HG02642 (cell line): ENCODE data around the gene TDO2.
"Not testable (repeated sequence)": the region's sequence is repeated elsewhere in the genome, so short reads cannot be mapped to it uniquely, and the experiment has no call there.

Experiments used
- ATAC-seq: cut with Tn5 transposase; IDR thresholded peaks from one replicate; pipeline ENCODE4 v1.9.1; 2021; ENCODE audit warnings: mild to moderate bottlenecking; ENCODE audit not compliant: unreplicated experiment, poor library complexity

Gene TDO2

DNA sequence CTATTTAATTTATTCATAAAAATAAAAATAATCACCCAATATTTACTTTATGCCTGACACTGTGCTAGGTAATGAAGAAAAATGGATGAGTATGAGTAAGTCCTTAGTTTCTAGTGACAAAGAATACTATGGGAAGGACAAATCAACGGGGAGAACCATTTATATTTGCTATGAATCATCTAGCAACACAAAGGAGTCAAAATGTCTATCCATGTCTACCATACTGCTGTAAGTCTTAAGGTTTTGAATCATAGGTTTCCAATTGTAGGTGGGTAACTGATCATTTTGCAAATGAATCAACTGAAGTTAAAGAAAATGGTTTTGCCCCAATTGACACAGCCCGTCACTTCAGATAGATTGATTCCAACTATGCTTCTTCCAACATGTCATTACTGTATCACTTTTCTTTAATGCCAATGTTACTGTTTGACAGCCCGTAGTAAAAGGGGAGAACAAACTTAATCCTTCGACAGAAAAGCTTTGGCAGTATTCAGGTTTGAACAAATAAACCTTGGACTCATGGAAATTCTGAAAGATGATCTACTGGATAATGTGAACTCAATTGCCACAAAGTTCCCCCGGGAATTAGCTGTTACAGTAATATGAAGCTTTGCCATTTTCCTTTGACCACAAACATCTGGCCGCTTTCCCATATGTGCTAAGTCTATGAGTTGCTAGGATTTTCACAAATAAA is 3.2 kb downstream of the TDO2 start:
- no peak for ATAC-seq

DNA sequence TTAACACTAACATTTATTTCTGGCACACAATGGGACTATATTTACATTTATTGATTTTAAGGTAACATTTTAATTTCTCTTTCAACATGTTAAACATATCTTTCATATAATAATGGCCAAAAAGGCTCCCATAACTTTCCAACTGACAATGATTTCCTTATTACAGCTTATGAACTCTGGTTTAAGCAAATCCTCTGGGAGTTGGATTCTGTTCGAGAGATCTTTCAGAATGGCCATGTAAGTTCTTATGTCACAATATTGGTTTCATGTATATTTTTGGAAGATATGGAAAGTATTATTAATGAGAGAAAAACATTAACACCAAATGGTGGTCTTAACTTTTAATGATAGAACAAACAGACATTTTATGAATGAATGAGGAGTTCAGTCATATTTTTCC is 4.1 kb downstream of the TDO2 start:
- no peak for ATAC-seq

DNA sequence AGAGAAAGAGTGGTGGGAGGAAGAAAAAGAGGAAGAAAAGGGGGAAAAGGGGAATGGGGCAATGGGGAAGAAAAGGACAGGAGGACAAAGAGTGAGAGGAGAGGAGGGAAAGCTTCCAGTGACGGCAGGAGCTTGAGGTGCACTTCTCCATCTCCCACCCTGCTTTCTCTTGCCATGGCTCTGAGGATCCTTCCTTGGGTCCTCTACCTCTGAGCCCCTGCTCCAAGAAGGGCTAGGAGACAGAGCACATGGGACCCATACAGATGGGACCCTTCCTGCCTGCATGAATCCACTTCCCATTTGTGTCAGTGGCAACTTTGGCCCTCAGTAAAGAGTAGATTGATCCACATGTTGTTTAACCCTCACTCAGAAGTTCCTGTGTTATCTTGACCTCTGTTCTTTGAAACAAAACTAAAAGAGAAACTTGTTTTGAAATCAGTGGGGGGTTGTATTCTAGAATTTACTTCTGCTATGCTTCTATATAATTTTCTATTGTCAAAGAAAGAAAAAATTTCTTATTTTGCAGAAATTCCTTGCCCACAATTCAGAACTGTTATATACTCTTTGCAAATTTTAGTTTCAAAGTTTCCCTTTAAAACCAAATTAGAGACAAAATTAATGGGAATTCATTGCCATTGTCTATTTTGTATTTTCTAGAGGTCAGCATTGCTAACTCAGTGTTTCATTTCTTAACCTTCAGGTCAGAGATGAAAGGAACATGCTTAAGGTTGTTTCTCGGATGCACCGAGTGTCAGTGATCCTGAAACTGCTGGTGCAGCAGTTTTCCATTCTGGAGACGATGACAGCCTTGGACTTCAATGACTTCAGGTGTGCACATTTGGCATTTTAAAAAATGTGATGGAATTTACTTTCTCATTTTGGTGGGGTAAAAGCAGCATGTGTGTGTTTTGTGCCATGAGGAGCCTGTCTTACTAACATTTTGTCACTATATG is 5.0 kb downstream of the TDO2 start:
- ATAC-seq, result peak; percentile 67

DNA sequence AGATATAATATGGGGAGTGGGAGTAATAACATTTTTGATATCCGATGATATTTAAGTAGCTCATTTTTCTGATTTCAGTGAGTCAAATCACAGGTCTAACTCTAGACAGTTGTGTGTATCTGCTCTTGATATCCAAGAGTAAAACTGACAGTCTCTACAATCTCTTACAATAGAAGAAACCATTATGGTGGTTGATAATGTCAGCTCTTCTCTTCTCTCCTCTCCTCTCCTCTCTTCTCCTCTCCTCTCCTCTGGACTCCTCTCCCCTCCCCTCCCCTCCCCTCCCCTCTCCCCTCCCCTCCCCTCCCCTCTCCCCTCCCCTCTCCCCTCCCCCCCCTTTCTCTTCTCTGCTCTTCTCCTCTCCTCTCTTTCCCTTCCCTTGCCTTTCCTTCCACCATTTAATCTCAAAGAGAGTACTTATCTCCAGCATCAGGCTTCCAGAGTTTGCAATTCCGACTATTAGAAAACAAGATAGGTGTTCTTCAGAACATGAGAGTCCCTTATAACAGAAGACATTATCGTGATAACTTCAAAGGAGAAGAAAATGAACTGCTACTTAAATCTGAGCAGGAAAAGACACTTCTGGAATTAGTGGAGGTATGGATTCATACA is 6.2 kb downstream of the TDO2 start:
- no peak for ATAC-seq

DNA sequence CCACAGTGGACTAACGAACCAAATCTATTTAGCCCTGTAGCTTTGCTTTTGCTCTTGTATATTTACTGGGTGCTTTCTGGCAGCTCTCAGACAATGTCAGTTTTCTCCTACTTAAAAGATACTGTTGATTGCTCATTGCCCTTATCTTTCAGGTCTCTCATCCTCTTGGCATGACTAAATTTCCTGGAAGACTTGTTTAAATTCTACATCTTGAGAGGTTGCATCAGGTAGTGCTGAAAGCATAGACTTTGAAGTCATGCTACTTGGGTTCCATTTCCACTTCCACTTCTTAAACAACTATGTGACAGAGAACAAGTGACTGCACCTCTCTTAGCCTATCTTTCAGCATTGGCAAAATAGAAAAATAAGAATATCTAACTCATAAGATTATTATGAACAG is 8.4 kb downstream of the TDO2 start:
- ATAC-seq, result no peak

DNA sequence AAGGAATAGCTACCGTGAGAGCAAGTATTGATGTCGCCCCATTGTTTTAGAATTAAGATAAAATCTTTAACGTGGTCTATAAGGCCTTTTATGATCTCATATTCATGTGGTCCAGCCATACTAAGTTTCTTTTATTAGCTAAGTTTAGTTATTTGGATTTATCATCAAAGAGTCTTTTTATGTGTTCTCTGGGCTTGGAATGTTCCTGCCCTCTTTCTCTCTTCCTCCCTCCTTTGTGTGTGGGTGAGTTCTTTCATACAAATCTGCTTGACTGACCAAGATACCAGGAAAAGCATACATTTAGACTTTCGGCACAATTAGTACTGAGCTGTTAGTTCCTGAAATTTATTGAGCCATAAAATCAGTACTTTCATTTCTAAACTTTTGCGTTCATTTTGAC is 11.3 kb downstream of the TDO2 start:
- ATAC-seq, result no peak

DNA sequence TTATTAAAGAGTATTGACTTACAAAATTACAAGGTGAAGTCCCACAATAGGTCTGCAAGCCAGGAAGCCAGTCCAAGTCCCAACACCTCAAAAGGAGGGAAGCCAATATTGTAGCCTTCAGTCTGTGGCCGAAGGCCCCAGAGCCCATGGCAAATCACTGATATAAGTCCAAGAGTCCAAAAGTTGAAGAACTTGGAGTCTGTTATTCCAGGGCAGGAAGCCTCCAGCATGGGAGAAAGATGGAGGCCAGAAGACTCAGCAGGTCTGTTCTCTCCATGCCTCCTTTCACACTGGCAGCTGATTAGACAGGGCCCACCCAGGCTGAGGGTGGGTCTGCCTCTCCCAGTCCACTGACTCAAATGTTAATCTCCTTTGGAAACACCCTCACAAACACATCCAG is 18.1 kb downstream of the TDO2 start:
- ATAC-seq, result no peak

DNA sequence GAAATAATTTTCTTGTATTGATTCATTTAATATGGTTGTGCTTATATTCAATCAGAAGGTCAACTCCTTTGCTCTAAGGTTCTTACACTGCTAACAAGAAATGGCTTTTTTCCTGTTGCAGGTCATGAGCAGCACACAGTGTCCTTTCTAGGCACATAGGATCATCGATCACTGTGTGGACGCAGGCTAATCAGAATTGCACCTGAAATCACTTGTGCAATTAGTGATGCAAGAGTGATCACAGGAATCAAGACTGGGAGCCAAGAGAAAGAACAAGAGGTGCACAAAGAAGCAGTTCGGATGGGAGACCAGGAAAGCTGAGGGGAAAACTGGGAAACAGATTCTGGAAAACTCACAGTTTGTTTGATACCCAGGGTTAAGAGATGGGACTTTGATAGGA is 21.1 kb downstream of the TDO2 start:
- no peak for ATAC-seq

DNA sequence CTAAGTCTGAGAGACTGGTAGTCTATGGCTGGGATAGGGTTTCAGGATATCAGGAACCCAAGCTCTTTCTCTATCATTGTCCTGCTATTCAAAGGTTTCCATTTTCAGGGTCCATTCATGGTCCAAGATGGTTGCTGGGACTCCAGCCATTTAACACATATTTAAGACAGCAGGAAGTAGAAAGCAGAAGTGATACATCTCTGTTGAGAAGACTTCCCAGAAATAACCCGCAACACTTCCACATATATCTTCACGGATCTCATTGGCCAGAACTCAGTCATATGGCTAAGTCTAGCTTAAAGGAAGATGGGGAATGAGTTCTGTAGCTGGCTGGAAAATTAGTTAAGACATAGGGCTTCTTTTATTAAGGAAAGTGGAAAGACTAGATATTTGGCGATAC is 26.3 kb downstream of the TDO2 start:
- no peak for ATAC-seq

DNA sequence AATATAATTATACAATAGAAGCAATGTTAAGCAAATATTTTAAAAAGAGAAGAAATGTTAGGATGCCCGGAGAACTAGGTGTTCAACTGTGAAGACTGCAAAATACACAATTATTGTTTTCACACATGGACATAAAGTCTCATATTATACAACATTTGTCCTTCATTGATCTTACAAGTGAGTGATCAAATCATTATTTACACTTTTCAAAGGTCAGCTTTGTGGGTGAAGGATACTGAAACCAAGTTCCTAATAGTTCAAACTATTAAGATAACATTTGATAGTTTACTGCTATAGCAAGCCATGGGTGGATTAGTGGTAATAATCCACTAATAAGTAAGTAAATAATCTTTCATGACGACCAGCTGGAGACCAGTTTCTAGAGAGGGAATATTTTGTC is 26.8 kb downstream of the TDO2 start:
- no peak for ATAC-seq

DNA sequence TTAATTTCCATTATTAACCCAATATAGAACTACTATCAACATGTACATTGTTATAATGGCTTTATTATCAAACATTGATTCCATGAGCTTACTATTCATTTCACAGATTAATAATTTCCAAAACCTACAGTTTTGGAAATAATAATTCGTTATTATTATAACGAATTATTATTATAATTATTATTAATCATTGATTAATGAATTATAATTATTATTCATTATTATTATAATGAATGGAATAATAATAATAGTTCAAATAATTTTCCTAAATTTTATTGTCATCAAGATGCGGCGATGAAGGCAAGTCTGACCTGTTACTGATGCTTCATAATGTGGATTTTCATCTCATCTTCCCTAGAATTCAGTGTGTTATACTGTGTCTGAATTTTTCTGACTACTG is 28.1 kb downstream of the TDO2 start:
- no peak for ATAC-seq

DNA sequence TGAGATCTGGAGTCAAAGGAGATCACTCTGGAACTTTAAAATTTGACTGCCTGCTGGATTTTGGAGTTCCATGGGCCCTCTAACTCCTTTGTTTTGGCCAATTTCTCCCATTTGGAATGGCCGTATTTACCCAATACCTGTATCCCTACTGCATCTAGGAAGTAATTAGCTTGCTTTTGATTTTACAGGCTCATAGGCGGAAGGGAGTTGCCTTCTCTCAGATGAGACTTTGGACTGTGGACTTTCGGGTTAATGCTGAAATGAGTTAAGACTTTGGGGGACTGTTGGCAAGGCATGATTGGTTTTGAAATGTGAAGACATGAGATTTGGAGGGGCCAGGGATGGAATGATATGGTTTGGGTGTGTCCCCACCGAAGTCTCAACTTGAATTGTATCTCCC is 31.1 kb downstream of the TDO2 start:
- ATAC-seq, result not testable (repeated sequence)

DNA sequence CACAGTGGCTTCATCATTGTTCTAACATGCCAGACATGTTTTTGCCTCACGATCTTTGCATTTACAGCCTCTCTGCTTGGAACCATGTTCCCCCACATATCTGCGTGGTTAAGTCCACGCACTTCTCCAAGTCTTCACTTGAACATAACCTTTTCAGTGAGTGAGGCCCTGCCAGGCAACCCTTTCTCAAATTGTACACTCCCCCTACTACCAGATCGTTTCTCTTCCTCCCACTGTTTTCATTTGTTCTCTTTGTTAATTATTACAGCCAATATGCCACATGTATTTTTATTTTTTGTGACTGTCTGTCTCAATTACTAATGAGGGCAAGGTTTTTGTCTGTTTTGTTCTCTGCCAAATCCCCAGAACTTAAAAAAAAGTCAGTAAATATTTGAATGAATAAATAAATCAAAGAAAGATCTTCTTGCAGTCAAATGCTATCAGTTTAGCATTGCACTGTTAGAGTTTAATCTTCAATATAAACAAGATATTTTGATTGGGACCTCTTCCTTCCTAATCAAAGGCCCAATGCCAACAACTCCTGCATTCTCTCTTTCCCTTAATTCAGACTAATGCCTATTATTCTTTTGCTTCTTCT is 32.0 kb downstream of the TDO2 start:
- no peak for ATAC-seq

DNA sequence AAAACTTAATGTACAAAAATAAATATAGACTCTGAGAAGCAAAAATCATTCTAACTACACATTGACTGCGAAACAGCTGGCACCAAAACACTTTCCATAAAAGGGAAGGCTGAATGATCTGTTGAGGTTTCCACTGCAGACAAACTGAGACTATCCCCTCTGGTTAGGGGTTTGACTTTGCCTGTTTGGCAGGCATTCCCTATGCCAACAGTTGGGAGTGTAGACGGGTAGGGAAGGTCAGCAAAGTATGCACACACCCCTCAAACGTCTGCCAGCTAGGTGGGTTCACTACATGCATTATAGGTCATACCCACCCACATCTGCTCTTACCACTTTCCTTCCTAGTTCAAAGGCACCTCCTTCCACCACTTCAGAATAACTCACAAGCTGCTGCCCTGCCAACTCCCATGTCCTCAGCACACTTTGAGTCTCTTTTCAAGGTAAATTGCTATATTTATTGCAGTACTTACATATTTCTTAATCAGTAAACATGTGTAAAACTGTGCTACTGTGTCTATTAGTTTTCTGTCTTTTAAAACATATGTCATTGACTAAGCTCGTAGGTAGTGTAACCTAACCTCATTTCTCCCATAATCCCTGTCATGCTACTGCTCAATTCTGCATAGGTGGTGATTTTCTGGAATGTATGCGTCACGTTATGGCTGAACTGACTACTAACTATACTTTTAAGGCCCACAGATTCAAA is 37.7 kb downstream of the TDO2 start:
- ATAC-seq, result no peak

DNA sequence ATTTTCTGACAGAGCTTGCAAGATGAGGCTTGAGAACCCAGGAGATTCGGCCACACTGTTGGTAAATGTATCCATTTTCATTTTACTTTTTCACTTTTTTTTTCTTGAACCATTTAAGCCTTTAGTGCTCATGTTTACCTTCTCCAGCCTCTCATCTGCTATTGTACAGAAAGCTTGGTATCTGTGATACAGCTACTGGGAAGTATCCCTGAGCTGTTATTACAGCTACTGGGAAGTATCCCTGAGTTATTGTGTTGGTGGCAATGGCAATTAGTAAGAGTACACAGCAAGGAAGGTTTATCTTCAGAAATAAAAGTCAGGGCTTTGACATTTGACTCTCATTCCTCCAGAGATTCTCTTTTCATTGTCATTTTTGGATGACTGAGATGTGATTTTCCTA is 38.3 kb downstream of the TDO2 start:
- no peak for ATAC-seq

DNA sequence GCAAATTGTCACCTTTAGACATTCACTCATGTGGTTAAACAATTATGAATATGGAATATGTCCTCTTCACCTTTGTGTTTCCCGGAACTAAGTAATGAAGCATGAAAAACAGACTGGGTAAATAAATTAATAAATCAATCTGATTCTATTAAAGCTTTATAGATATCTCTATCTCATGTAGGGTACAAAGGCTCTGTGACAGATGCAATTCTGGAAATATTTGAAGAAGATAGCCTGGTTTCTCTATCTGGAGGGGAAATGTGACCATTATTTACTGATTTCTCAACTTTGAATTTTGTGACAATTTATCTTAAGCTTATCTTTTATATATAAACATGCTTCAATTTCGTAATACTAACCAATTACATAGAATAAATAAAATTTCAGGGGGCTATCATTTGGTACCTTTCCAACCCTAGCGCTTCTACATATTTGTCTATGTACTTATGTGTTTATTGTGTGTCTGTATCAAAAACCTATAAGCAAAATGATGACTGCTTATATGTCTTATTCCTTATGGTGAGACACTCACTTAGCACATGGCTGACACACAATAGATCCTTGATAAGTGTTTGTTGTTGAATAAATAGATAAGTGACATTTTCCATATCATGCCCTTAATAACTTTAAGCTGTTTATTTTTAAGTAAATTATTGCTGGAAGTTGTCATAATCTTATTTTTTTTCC is 40.3 kb downstream of the TDO2 start:
- no peak for ATAC-seq

DNA sequence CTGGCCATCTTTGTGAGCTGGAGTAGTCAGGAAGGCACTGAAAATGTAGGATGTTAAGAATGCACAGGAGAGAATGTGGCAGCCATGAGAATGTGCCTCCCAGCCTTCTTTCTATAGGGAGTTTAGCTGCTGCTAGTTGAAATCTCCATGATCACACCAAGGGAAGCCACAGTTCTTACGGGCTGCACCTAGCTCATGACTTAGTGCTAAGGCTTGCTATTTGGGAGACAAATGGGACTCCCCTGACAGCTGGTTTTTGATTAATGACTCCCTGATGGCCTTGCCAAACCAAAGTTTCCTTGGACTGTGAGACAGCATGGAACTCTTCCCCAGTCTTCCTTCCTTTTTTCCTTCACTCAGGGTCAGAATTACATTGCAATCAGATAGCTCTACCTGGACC is 41.0 kb downstream of the TDO2 start:
- ATAC-seq, result no peak

DNA sequence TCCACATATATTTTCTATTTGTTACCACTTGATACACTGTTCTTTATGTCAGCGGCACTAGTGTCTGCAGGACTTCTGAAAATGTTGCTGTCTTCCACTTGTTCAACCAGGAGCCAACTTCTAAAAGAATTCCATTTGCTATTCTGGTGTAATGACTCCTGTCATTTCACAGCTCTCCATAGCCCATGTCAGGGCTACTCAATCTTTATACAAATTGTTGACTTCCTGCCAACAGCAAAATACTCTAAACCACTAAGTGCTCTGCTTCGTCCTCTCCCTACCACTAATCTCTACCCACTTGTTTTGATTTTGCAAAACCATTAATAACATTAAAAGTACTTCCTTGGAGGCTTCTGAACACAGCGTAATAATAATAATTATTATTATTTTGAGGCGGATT is 43.0 kb downstream of the TDO2 start:
- ATAC-seq, result no peak

DNA sequence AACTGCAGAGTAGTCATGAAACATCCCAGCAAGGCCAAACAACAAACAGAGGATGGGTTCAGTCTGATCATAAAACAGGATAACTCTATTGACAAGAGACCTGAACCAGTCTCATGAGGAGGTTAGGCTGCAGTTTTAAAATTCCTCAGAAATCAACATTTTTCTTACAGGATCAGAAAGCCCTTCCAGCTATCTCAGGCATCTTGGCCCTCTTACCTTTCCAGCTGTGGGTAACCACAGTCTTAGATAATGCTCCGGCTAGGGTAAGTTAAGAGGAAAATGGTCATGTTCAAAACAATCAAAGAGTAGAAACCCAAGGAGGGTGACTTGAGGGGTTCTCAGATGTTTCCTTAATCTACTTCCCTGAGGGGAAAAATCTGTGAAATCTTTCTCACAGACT is 45.0 kb downstream of the TDO2 start:
- ATAC-seq, result no peak

DNA sequence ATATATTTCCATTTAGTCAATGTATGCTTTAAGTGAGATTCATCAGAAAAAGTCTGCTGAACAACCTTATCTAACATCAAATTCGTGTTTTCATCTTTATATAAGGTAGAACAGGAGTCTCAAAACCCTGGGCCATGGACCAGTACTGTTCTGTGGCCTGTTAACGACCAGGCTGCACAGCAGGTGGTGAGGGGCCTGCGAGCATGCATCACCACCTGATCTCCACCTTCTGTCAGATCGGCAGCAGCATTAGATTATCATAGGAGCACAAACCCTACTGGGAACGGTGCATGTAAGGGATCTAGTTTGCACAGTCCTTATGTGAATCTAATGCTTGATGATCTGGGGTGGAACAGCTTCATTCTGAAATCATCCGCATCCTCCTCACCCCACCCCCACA is 47.0 kb downstream of the TDO2 start:
- ATAC-seq, result no peak
